Kidney (tissue), 14 donors: ENCODE data around the gene FAF1. TPM values are rescaled to one million over a fixed set of nuclear protein-coding genes. Genes with fewer than 3 reads are reported as not detected.

Source experiments
- DNase-seq, 5 donors: peaks; one replicate each; pipeline ENCODE4 v3.0.0-alpha.2; 2013 to 2020
- FAIRE-seq: peaks from 2 replicates; lab custom pipeline; 2012; peaks lifted over from hg19 to GRCh38; lab: Jason Lieb, UNC
- H3K27ac ChIP-seq, 2 donors: one replicate each; pipeline ENCODE4 v1.7.0; 2013; ENCODE audit warnings: low read depth in 2 of 2, low read length in 2 of 2, inconsistent platforms in 1 of 2
- H3K27me3 ChIP-seq: one replicate; pipeline ENCODE4 v1.7.1; 2013; ENCODE audit warnings: low read length, inconsistent platforms; ENCODE audit not compliant: control insufficient read depth, insufficient read depth
- H3K36me3 ChIP-seq, 3 donors: one replicate each; pipeline versions ENCODE4 v1.7.0 to v1.7.1; 2013; ENCODE audit warnings: low read length in 3 of 3, control low read depth in 1 of 3, inconsistent platforms in 1 of 3; ENCODE audit not compliant: insufficient read depth in 3 of 3, control insufficient read depth in 2 of 3
- H3K4me1 ChIP-seq, 3 donors: one replicate each; pipeline versions ENCODE4 v1.7.0 to v1.7.1; 2013; ENCODE audit warnings: low read length in 3 of 3, inconsistent platforms in 1 of 3, low read depth in 1 of 3; ENCODE audit not compliant: control insufficient read depth in 2 of 3, insufficient read depth in 2 of 3
- H3K4me3 ChIP-seq, 3 donors: one replicate each; pipeline versions ENCODE4 v1.7.0 to v1.8.1; 2013; ENCODE audit warnings: low read length in 3 of 3, control low read depth in 1 of 3, inconsistent platforms in 1 of 3
- H3K9ac ChIP-seq, 3 donors: one replicate each; pipeline versions ENCODE4 v1.7.0 to v1.7.1; 2013; ENCODE audit warnings: low read length in 3 of 3, control low read depth in 1 of 3, inconsistent platforms in 1 of 3
- H3K9me3 ChIP-seq, 3 donors: one replicate each; pipeline versions ENCODE4 v1.7.0 to v1.7.1; 2013; ENCODE audit warnings: low read length in 3 of 3, control low read depth in 1 of 3, inconsistent platforms in 1 of 3; ENCODE audit not compliant: control insufficient read depth in 2 of 3, insufficient read depth in 1 of 3
- intact Hi-C: fragments of 100-400 bp; cut with DNase I; formaldehyde crosslinking; loops from one replicate; pipeline ENCODE4 v1.11.1; 2022
- polyA plus RNA-seq: library from polyadenylated mRNA; stranded (reverse); fragments of 350-450 nt; fragmentation: Illumina TruSeq; extraction: RNeasy Lipid Tissue Mini Kit (QIAGEN cat#74804); gene quantifications from one replicate; pipeline ENCODE4 v1.2.3, GENCODE V29; 2014; ENCODE audit warnings: low read depth, low replicate concordance; ENCODE audit not compliant: insufficient read depth
- total RNA-seq: library from RNA; stranded (reverse); fragmentation: NEBNext Ultra II Directional; extraction: Animal tissue kit (Norgen Biotek cat#: 25700); gene quantifications from one replicate; pipeline ENCODE4 v1.2.1, GENCODE V29; 2021
- TF ChIP-seq, protein P1 (sequence below): IDR thresholded peaks from 3 replicates; pipeline ENCODE4 v1.5.1; 2012; ENCODE audit warnings: mild to moderate bottlenecking, moderate library complexity, borderline replicate concordance; ENCODE audit not compliant: insufficient read depth; ENCODE audit errors: extremely low read depth
- donor health status: control.
- donor health status: control.
- donor health status: control.
- donor health status: control.
- donor health status: control.
- donor health status: DM: yes; HTN: yes; CAD: no.
- donor health status: Normal renal cell carcinoma (clear cell type).

FAF1 gene
- total and polyA plus RNA-seq, 2 donors from 2014 or later: 50.1 to 72.8 TPM

DNA sequence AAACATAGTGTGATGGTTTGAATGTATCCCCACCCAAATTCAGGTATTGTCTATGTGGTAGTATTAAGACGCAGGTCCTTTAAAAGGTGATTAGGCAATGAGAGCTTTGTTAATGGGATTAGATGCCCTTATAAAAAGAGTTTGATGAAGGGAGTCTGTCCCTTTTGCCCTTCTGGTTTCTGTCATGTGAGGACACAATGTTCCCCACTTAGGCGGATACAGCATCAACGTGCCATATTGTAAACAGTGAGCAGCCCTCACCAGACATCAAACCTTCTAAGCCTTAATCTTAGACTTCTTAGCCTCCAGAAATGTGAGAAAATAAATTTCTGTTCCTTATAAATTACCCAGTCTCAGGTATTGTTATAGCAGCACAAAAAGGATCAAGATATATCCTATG, 172.8 kb downstream of the FAF1 start:
- no peaks in the 10 kb centered on the region for H3K27me3 ChIP-seq
- H3K36me3 ChIP-seq: peaks cover 0 to 5% (median 0%) of the 10 kb centered on the region in 3 donors
- TF ChIP-seq, protein P1, sequence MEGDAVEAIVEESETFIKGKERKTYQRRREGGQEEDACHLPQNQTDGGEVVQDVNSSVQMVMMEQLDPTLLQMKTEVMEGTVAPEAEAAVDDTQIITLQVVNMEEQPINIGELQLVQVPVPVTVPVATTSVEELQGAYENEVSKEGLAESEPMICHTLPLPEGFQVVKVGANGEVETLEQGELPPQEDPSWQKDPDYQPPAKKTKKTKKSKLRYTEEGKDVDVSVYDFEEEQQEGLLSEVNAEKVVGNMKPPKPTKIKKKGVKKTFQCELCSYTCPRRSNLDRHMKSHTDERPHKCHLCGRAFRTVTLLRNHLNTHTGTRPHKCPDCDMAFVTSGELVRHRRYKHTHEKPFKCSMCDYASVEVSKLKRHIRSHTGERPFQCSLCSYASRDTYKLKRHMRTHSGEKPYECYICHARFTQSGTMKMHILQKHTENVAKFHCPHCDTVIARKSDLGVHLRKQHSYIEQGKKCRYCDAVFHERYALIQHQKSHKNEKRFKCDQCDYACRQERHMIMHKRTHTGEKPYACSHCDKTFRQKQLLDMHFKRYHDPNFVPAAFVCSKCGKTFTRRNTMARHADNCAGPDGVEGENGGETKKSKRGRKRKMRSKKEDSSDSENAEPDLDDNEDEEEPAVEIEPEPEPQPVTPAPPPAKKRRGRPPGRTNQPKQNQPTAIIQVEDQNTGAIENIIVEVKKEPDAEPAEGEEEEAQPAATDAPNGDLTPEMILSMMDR: no peak
- DNase-seq: no peak
- no peak overlapping the region for H3K27ac ChIP-seq
- FAIRE-seq: no peak
- no peak overlapping the region for H3K9ac ChIP-seq
- H3K4me1 ChIP-seq: no peaks in the 10 kb centered on the region
- H3K4me3 ChIP-seq: no peak overlapping the region
- H3K9me3 ChIP-seq: no peaks in the 10 kb centered on the region
- intact Hi-C loops: no loop called here

DNA sequence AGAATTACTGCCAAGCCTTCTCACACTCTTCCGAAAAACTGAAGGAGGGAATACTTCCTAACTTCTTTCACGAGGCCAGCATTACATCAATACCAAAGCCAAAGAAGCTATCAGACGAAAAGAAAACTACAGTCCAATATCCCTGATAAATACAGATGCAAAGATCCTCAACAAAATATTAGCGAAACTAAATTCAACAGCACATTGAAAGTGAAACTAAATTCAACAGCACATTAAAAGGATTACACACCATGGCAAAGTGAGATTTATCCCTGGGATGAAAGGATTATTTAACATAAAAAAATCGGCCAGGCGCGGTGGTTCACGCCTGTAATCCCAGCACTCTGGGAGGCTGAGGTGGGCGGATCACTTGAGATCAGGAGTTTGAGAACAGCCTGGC, 176.8 kb downstream of the FAF1 start:
- TF ChIP-seq, protein P1: no peak
- FAIRE-seq (no peak), DNase-seq (no peak)
- Histone ChIP-seq H3K27ac (no peak overlapping the region), H3K9ac (no peak overlapping the region), H3K27me3 (no peaks in the 10 kb centered on the region), H3K36me3 (peaks cover 0 to 11% (median 3%) of the 10 kb centered on the region in 3 donors), H3K4me3 (no peak overlapping the region), H3K9me3 (no peaks in the 10 kb centered on the region), H3K4me1 (no peaks in the 10 kb centered on the region)
- intact Hi-C loops: no loop called here

DNA sequence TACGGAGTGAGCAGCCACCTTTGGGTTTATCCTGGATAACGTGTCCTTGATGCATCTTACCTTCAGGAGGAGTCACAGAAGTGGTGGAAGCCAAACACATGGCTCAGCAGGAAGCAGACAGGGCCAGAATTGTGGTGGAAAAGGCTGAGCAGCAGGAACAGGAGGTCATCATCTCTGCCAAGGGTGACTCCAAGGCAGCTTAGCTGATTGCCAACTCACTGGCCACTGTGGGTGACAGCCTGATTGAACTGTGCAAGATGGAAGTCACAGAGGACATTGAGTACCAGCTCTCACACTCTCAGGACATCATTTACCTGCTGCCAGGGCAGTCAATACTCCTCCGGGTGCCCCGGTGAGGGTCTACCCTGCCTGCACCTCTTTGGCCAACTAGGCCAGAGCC, 179.3 kb downstream of the FAF1 start:
- no peak for FAIRE-seq
- no peaks in the 10 kb centered on the region for H3K27me3 ChIP-seq
- intact Hi-C loops: no loop called here
- H3K9ac ChIP-seq: no peak overlapping the region
- H3K4me3 ChIP-seq: no peak overlapping the region
- DNase-seq: no peak
- H3K4me1 ChIP-seq: no peaks in the 10 kb centered on the region
- H3K36me3 ChIP-seq: peaks cover 0 to 6% (median 3%) of the 10 kb centered on the region in 3 donors
- H3K27ac ChIP-seq: no peak overlapping the region
- no peaks in the 10 kb centered on the region for H3K9me3 ChIP-seq
- TF ChIP-seq, protein P1: no peak

DNA sequence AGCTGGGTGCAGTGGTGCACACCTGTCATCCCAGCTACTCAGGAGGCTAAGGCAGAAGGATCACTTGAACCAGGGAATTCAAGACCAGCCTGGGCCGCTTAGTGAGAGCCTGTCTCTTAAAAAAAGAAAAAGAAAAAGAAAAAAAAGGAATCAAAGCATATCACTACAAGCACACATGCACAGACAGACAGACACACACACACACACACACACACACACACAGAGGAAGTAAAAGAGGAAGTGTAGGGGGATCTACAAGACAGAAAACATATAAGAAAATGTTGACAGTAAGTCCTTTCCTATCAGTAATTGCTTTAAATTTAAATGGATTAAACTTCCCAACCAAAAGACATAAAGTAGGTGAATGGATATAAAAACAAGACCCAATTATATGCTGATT, 180.3 kb downstream of the FAF1 start:
- no peak for FAIRE-seq

More for the DNA sequence above, 180.3 kb downstream of the FAF1 start:
- TF ChIP-seq, protein P1: no peak
- intact Hi-C loops: loop anchor here (10.0 kb wide), 1 partner anchor 265 kb away; no protein-coding TSS in a partner anchor
- H3K9me3 ChIP-seq: no peaks in the 10 kb centered on the region
- no peak overlapping the region for H3K27ac ChIP-seq
- peaks cover 0 to 6% (median 3%) of the 10 kb centered on the region in 3 donors for H3K36me3 ChIP-seq
- no peaks in the 10 kb centered on the region for H3K27me3 ChIP-seq
- H3K9ac ChIP-seq: no peak overlapping the region
- no peaks in the 10 kb centered on the region for H3K4me1 ChIP-seq
- H3K4me3 ChIP-seq: no peak overlapping the region
- no peak for DNase-seq
